Thyroid gland (tissue), 4 donors: ENCODE results near the gene ZBTB7C.

Experiments
- CTCF ChIP-seq, 6 experiments: fragments of 200-600 bp in 3 of 6; fragments of 450-650 bp in 3 of 6; sonication (generic) in 3 of 6; IDR thresholded peaks; one replicate each; pipeline ENCODE4 v1.5.1; 2016 to 2019; ENCODE audit warnings: antibody characterized with exemption in 6 of 6, mild to moderate bottlenecking in 2 of 6, inconsistent platforms in 1 of 6, moderate library complexity in 1 of 6
- POLR2A ChIP-seq, 2 donors: fragments of 450-650 bp; IDR thresholded peaks; one replicate each; pipeline ENCODE4 v1.6.1; 2017; ENCODE audit warnings: antibody characterized with exemption in 2 of 2, mild to moderate bottlenecking in 2 of 2, moderate library complexity in 1 of 2

GRCh38 chr18:48413342-48413741 is 4.2 kb upstream of the ZBTB7C start:
- no peak for TF ChIP-seq CTCF (IDR thresholded peaks at IDR 0.05)
- TF ChIP-seq POLR2A (IDR thresholded peaks at IDR 0.05): no peak
